Bronchial epithelial cell (primary cell): ENCODE measurements around the gene TMED5. TPM values are rescaled to one million over a fixed set of nuclear protein-coding genes. Genes with fewer than 3 reads are reported as not detected.

Experiments used
- DNase-seq: peaks from one replicate; pipeline ENCODE4 v3.0.0-alpha.2; 2010; ENCODE audit warnings: low read depth
- FAIRE-seq: peaks from 2 replicates; lab custom pipeline; 2011; peaks lifted over from hg19 to GRCh38; lab: Jason Lieb, UNC
- H3K27me3 ChIP-seq: 2 replicates; pipeline ENCODE4 v1.5.1; 2011; ENCODE audit warnings: low read length; ENCODE audit not compliant: control insufficient read depth, insufficient read depth
- H3K36me3 ChIP-seq: 2 replicates; pipeline ENCODE4 v1.5.1; 2011; ENCODE audit warnings: low read length; ENCODE audit not compliant: control insufficient read depth, insufficient read depth
- H3K4me3 ChIP-seq: 2 replicates; pipeline ENCODE4 v1.5.1; 2011; ENCODE audit warnings: mild to moderate bottlenecking, low read depth, low read length, control low read depth
- total RNA-seq: library from RNA; depleted of rRNA; stranded (reverse); fragments of >200 nt; gene quantifications from 2 replicates; pipeline ENCODE4 v1.2.1, GENCODE V29; 2014
- TF ChIP-seq, protein P1 (sequence below): IDR thresholded peaks from 2 replicates; pipeline ENCODE4 v1.5.1; 2011; ENCODE audit warnings: mild to moderate bottlenecking, moderate library complexity, low read length, control low read depth, inconsistent platforms; ENCODE audit not compliant: insufficient read depth, severe bottlenecking

Gene TMED5
- total RNA-seq, 1 donor from 2014 or later = 52.7 TPM

- Histone ChIP-seq H3K27me3 (no peaks in the 10 kb centered on the region), H3K4me3 (no peak overlapping the region), H3K36me3 (peaks cover 4% of the 10 kb centered on the region)
- DNase-seq = no peak
- TF ChIP-seq, protein P1, sequence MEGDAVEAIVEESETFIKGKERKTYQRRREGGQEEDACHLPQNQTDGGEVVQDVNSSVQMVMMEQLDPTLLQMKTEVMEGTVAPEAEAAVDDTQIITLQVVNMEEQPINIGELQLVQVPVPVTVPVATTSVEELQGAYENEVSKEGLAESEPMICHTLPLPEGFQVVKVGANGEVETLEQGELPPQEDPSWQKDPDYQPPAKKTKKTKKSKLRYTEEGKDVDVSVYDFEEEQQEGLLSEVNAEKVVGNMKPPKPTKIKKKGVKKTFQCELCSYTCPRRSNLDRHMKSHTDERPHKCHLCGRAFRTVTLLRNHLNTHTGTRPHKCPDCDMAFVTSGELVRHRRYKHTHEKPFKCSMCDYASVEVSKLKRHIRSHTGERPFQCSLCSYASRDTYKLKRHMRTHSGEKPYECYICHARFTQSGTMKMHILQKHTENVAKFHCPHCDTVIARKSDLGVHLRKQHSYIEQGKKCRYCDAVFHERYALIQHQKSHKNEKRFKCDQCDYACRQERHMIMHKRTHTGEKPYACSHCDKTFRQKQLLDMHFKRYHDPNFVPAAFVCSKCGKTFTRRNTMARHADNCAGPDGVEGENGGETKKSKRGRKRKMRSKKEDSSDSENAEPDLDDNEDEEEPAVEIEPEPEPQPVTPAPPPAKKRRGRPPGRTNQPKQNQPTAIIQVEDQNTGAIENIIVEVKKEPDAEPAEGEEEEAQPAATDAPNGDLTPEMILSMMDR = no peak
- FAIRE-seq = no peak
Observed at GRCh38 chr1:93207211-93207610, 27.0 kb upstream of the TMED5 start.

DNA sequence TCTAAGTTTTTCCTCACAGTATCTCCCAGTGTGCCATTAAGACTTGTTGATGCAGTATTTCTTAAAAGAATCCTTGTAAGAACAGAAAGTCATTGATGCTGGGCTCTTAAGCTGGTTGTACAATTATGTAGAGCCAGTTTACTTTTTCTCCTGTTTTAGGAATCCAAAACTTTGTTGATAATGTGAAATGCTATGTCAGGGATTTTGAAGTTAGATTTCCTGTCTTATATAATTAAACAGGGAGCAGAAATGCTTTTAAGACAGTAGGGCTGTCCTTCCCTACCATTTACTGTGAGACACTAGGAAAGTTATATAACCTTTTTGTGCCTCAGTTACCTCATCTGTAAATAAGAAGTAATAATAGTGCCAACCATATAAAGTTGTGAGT, 26.3 kb upstream of the TMED5 start:
- Histone ChIP-seq H3K36me3 (peaks cover 4% of the 10 kb centered on the region), H3K4me3 (no peak overlapping the region), H3K27me3 (no peaks in the 10 kb centered on the region)
- FAIRE-seq (no peak), DNase-seq (no peak)
- TF ChIP-seq, protein P1 = no peak

DNA sequence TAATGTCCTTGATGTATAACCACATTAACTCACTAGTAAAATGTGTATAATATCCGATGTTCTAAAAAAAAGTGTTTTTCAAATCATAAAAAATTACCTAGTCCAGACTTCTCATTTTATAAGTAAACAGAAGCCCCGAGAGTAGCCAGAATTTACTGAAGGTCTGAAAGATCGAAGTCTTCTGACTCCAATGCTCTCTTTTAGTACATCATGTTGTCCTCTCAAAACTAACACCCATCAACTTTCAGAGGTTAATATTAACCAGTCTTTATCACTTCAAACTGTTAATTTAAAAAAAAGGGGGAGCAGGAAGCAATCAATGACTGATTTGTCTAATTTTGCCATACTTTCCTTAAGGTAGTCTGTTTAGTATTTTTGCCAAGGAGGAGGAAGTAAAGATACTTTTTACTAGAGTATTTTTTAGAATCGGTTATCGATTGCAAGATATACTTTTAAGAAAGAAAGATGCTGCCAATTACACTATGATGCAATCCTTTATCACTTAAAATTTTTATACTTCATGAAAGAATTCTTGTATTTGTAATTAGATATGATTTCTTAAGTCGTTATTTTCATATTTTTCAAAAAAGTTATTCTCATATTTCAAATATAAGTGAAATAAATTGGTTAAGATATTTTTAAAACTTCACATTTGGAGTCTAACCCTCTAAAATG, 25.8 kb upstream of the TMED5 start:
- TF ChIP-seq, protein P1 = no peak
- FAIRE-seq (no peak), DNase-seq (no peak)
- peaks cover 4% of the 10 kb centered on the region for H3K36me3 ChIP-seq
- H3K4me3 ChIP-seq = no peak overlapping the region
- H3K27me3 ChIP-seq = no peaks in the 10 kb centered on the region

GRCh38 chr1:93200714-93201113, 20.5 kb upstream of the TMED5 start:
- FAIRE-seq (no peak), DNase-seq (no peak)
- H3K36me3 ChIP-seq = peaks cover 3% of the 10 kb centered on the region
- H3K4me3 ChIP-seq = no peak overlapping the region
- TF ChIP-seq, protein P1 = no peak
- no peaks in the 10 kb centered on the region for H3K27me3 ChIP-seq

DNA sequence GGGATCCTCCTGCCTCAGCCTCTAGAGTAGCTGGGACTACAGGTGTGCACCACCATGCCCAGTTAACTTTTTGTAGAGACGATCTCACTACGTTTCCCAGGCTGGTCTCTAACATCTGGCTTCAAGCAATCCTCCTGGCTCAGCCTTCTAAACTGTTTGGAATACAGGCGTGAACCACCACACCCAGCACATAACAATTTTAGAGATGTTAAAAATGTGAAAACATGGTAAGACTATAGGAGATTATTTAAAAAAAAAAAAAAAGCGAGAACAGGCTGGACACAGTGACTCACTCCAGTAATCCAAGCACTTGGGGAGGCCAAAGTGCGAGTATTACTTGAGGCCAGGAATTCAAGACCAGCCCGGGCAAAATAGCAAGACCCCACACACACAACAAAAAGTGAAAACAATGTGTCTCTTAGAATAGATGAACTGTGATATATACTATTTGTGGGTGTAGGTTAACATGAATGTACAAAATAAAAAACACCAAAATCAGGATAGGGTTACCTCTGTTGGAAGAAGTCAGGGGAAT, 19.9 kb upstream of the TMED5 start:
- H3K27me3 ChIP-seq = no peaks in the 10 kb centered on the region
- FAIRE-seq (no peak), DNase-seq (no peak)
- no peak overlapping the region for H3K4me3 ChIP-seq
- peaks cover 3% of the 10 kb centered on the region for H3K36me3 ChIP-seq
- TF ChIP-seq, protein P1 = no peak
